ENCODE measurements around the gene GTSF1L. TPM values are rescaled to one million over a fixed set of nuclear protein-coding genes. Genes with fewer than 3 reads are reported as not detected.

Gene GTSF1L
- total RNA-seq, 1 donor from 2014 or later: not detected

GRCh38 chr20:43723735-43724134 is 3.1 kb downstream of the GTSF1L start:
- peaks cover 4% of the 10 kb centered on the region for H3K9me3 Mint-ChIP-seq (ENCODE audit: unreplicated experiment)
- TF ChIP-seq CTCF (IDR thresholded peaks at IDR 0.05; ENCODE audit: partially characterized antibody, unreplicated experiment): no peak
- no peak for DNase-seq
- no peak overlapping the region for H3K27ac Mint-ChIP-seq (ENCODE audit: unreplicated experiment)
- peaks cover 2% of the 10 kb centered on the region for H3K27me3 Mint-ChIP-seq (ENCODE audit: unreplicated experiment)
- H3K4me3 Mint-ChIP-seq (ENCODE audit: unreplicated experiment): no peak overlapping the region
- peaks cover 3% of the 10 kb centered on the region for H3K4me1 Mint-ChIP-seq (ENCODE audit: low read depth, unreplicated experiment)
- no peaks in the 10 kb centered on the region for H3K36me3 Mint-ChIP-seq (ENCODE audit: unreplicated experiment)

GRCh38 chr20:43723186-43723585 is 3.6 kb downstream of the GTSF1L start:
- Mint-ChIP-seq H3K27me3 (ENCODE audit: unreplicated experiment) (peaks cover 2% of the 10 kb centered on the region), H3K9me3 (ENCODE audit: unreplicated experiment) (peaks cover 4% of the 10 kb centered on the region), H3K27ac (ENCODE audit: unreplicated experiment) (no peak overlapping the region), H3K4me3 (ENCODE audit: unreplicated experiment) (no peak overlapping the region), H3K36me3 (ENCODE audit: unreplicated experiment) (no peaks in the 10 kb centered on the region), H3K4me1 (ENCODE audit: low read depth, unreplicated experiment) (peaks cover 3% of the 10 kb centered on the region)
- no peak for DNase-seq
- TF ChIP-seq CTCF (IDR thresholded peaks at IDR 0.05; ENCODE audit: partially characterized antibody, unreplicated experiment): no peak

- no peak for TF ChIP-seq CTCF (IDR thresholded peaks at IDR 0.05; ENCODE audit: partially characterized antibody, unreplicated experiment)
- Mint-ChIP-seq H3K4me1 (ENCODE audit: low read depth, unreplicated experiment) (peaks cover 3% of the 10 kb centered on the region), H3K36me3 (ENCODE audit: unreplicated experiment) (no peaks in the 10 kb centered on the region), H3K9me3 (ENCODE audit: unreplicated experiment) (peaks cover 4% of the 10 kb centered on the region), H3K27me3 (ENCODE audit: unreplicated experiment) (peaks cover 5% of the 10 kb centered on the region), H3K4me3 (ENCODE audit: unreplicated experiment) (no peak overlapping the region), H3K27ac (ENCODE audit: unreplicated experiment) (no peak overlapping the region)
- DNase-seq: no peak
These were observed 4.7 kb downstream of the GTSF1L start for GRCh38 chr20:43722153-43722505.

- TF ChIP-seq CTCF (IDR thresholded peaks at IDR 0.05; ENCODE audit: partially characterized antibody, unreplicated experiment): no peak
- H3K4me1 Mint-ChIP-seq (ENCODE audit: low read depth, unreplicated experiment): peaks cover 3% of the 10 kb centered on the region
- no peaks in the 10 kb centered on the region for H3K36me3 Mint-ChIP-seq (ENCODE audit: unreplicated experiment)
- no peak overlapping the region for H3K27ac Mint-ChIP-seq (ENCODE audit: unreplicated experiment)
- DNase-seq: peak; percentile 41
- peaks cover 3% of the 10 kb centered on the region for H3K9me3 Mint-ChIP-seq (ENCODE audit: unreplicated experiment)
- H3K27me3 Mint-ChIP-seq (ENCODE audit: unreplicated experiment): peaks cover 5% of the 10 kb centered on the region
- no peak overlapping the region for H3K4me3 Mint-ChIP-seq (ENCODE audit: unreplicated experiment)
These were observed 5.2 kb downstream of the GTSF1L start for GRCh38 chr20:43721429-43722152.

- peaks cover 5% of the 10 kb centered on the region for H3K27me3 Mint-ChIP-seq (ENCODE audit: unreplicated experiment)
- no peak for DNase-seq
- H3K9me3 Mint-ChIP-seq (ENCODE audit: unreplicated experiment): peaks cover 4% of the 10 kb centered on the region
- H3K4me1 Mint-ChIP-seq (ENCODE audit: low read depth, unreplicated experiment): peaks cover 3% of the 10 kb centered on the region
- no peak overlapping the region for H3K4me3 Mint-ChIP-seq (ENCODE audit: unreplicated experiment)
- H3K27ac Mint-ChIP-seq (ENCODE audit: unreplicated experiment): no peak overlapping the region
- TF ChIP-seq CTCF (IDR thresholded peaks at IDR 0.05; ENCODE audit: partially characterized antibody, unreplicated experiment): no peak
- no peaks in the 10 kb centered on the region for H3K36me3 Mint-ChIP-seq (ENCODE audit: unreplicated experiment)
These were observed 5.7 kb downstream of the GTSF1L start for GRCh38 chr20:43721097-43721428.
